ENCODE data around the gene PIGX.
A peak's percentile ranks its signal among the peaks of the same experiment; 100 is the strongest.

Gene PIGX

GRCh38 chr3:196711838-196712513, at the start of gene PIGX, which contains the start of gene CEP19:
PIGX (plus strand) TSS chr3:196712377.
CEP19 (minus strand) TSS chr3:196712250; CDS start chr3:196708657, 3,593 bp downstream.
- peaks cover 10% of the 10 kb centered on the region for H3K79me2 ChIP-seq
- no peaks in the 10 kb centered on the region for H3K36me3 ChIP-seq (ENCODE audit: control insufficient read depth, insufficient read depth, low read length)
- H3K4me2 ChIP-seq (ENCODE audit: low read length) = peak within 1 kb of the TSS; percentile 88
- H3K9ac ChIP-seq = peak within 1 kb of the TSS; percentile 63
- H3K4me3 ChIP-seq (ENCODE audit: low read depth, low read length) = peak within 1 kb of the TSS; percentile 95
- no peaks in the 10 kb centered on the region for H3K9me3 ChIP-seq (ENCODE audit: control insufficient read depth, low read length)
- H2AFZ ChIP-seq = peak within 1 kb of the TSS; percentile 99
- TF ChIP-seq CTCF (IDR thresholded peaks at IDR 0.05) = peak; percentile 34
- no peaks in the 10 kb centered on the region for H3K4me1 ChIP-seq
- peak within 1 kb of the TSS; percentile 82 for H3K27ac ChIP-seq
- H3K27me3 ChIP-seq (ENCODE audit: control insufficient read depth, insufficient read depth, low read length) = no peaks in the 10 kb centered on the region

- Histone ChIP-seq H3K27ac (peak overlapping the region; percentile 69), H3K79me2 (no peaks in the 10 kb centered on the region), H3K9me3 (ENCODE audit: control insufficient read depth, low read length) (no peaks in the 10 kb centered on the region), H3K36me3 (ENCODE audit: control insufficient read depth, insufficient read depth, low read length) (no peaks in the 10 kb centered on the region), H2AFZ (peak overlapping the region; percentile 66), H3K4me3 (ENCODE audit: low read depth, low read length) (no peak overlapping the region), H3K9ac (no peak overlapping the region), H3K4me1 (peaks cover 11% of the 10 kb centered on the region), H3K27me3 (ENCODE audit: control insufficient read depth, insufficient read depth, low read length) (no peaks in the 10 kb centered on the region), H3K4me2 (ENCODE audit: low read length) (peak overlapping the region; percentile 30)
- no peak for TF ChIP-seq CTCF (IDR thresholded peaks at IDR 0.05)
Measured at GRCh38 chr3:196662711-196663571, 49.2 kb upstream of the PIGX start.

GRCh38 chr3:196666001-196666867, 45.9 kb upstream of the PIGX start:
- H3K4me2 ChIP-seq (ENCODE audit: low read length) = no peak overlapping the region
- no peak overlapping the region for H2AFZ ChIP-seq
- H3K4me3 ChIP-seq (ENCODE audit: low read depth, low read length) = no peak overlapping the region
- H3K9ac ChIP-seq = no peak overlapping the region
- no peak overlapping the region for H3K27ac ChIP-seq
- H3K27me3 ChIP-seq (ENCODE audit: control insufficient read depth, insufficient read depth, low read length) = no peaks in the 10 kb centered on the region
- no peaks in the 10 kb centered on the region for H3K9me3 ChIP-seq (ENCODE audit: control insufficient read depth, low read length)
- H3K79me2 ChIP-seq = no peaks in the 10 kb centered on the region
- H3K4me1 ChIP-seq = peaks cover 11% of the 10 kb centered on the region
- H3K36me3 ChIP-seq (ENCODE audit: control insufficient read depth, insufficient read depth, low read length) = no peaks in the 10 kb centered on the region
- no peak for TF ChIP-seq CTCF (IDR thresholded peaks at IDR 0.05)

GRCh38 chr3:196667056-196667825, 44.9 kb upstream of the PIGX start:
- Histone ChIP-seq H3K4me1 (peaks cover 11% of the 10 kb centered on the region), H3K79me2 (no peaks in the 10 kb centered on the region), H3K27me3 (ENCODE audit: control insufficient read depth, insufficient read depth, low read length) (no peaks in the 10 kb centered on the region), H3K4me3 (ENCODE audit: low read depth, low read length) (no peak overlapping the region), H3K4me2 (ENCODE audit: low read length) (no peak overlapping the region), H3K9ac (no peak overlapping the region), H2AFZ (no peak overlapping the region), H3K36me3 (ENCODE audit: control insufficient read depth, insufficient read depth, low read length) (no peaks in the 10 kb centered on the region), H3K9me3 (ENCODE audit: control insufficient read depth, low read length) (no peaks in the 10 kb centered on the region), H3K27ac (no peak overlapping the region)
- TF ChIP-seq CTCF (IDR thresholded peaks at IDR 0.05) = no peak
